IMR-90 (cell line): ENCODE data around the gene TULP3. TPM values are rescaled to one million over a fixed set of nuclear protein-coding genes. Genes with fewer than 3 reads are reported as not detected.

Source experiments
- ATAC-seq: fragments of 200-7000 bp; cut with Tn5 transposase; 2 replicates; pipeline ENCODE4 v1.9.1; 2020; ENCODE audit warnings: low read depth, mild to moderate bottlenecking, moderate library complexity
- BruUV-seq: library from RNA; stranded (reverse); fragments of 400-500 nt; replicated peaks from 2 replicates; lab custom pipeline; 2021; lab: Mats Ljungman, UMichigan
- CTCF ChIA-PET: fragments of 300-600 bp; formaldehyde crosslinking; extraction: SDS; loops from one replicate; lab custom pipeline; 2021; ENCODE audit warnings: antibody characterized with exemption; lab: Yijun Ruan, JAX
- POLR2A ChIA-PET: fragments of 300-600 bp; sonication (Branson Sonifier 250); formaldehyde crosslinking; loops from one replicate; lab custom pipeline; 2022; ENCODE audit warnings: antibody characterized with exemption; ENCODE audit not compliant: unreplicated experiment; lab: Charles Lee
- DNase-seq: peaks from one replicate; pipeline ENCODE4 v3.0.0; 2013
- H2AFZ ChIP-seq: replicated peaks from 2 replicates; pipeline ENCODE3; 2013; ENCODE audit warnings: low read length, mild to moderate bottlenecking; ENCODE audit not compliant: poor library complexity
- H2AK5ac ChIP-seq: 2 replicates; pipeline ENCODE4 v1.6.1; 2013; ENCODE audit warnings: low read depth, low read length, inconsistent platforms
- H2AK9ac ChIP-seq: replicated peaks from 2 replicates; pipeline ENCODE3; 2013; ENCODE audit warnings: mild to moderate bottlenecking, low read depth, low read length, moderate library complexity; ENCODE audit not compliant: poor library complexity
- H2BK120ac ChIP-seq: 2 replicates; pipeline ENCODE4 v1.6.1; 2013; ENCODE audit warnings: low read depth, low read length, inconsistent platforms
- H2BK15ac ChIP-seq: 3 replicates; pipeline ENCODE4 v1.6.1; 2013; ENCODE audit warnings: low read depth, low read length, inconsistent platforms
- H2BK20ac ChIP-seq: 2 replicates; pipeline ENCODE4 v1.6.1; 2013; ENCODE audit warnings: low read depth, mild to moderate bottlenecking, inconsistent platforms, low read length, moderate library complexity
- H2BK5ac ChIP-seq: 2 replicates; pipeline ENCODE4 v1.6.1; 2013; ENCODE audit warnings: mild to moderate bottlenecking, low read depth, low read length, inconsistent platforms; ENCODE audit not compliant: poor library complexity, severe bottlenecking
- H3K14ac ChIP-seq: replicated peaks from 2 replicates; pipeline ENCODE4 v1.6.1; 2013; ENCODE audit warnings: low read depth, low read length, inconsistent platforms
- H3K18ac ChIP-seq: 2 replicates; pipeline ENCODE4 v1.6.1; 2013; ENCODE audit warnings: low read depth, low read length, control low read depth
- H3K23ac ChIP-seq: 2 replicates; pipeline ENCODE4 v1.6.1; 2013; ENCODE audit warnings: low read depth, low read length, inconsistent platforms
- H3K27ac ChIP-seq: 2 replicates; pipeline ENCODE4 v1.5.1; 2013; ENCODE audit warnings: mild to moderate bottlenecking, control low read depth, low read length; ENCODE audit not compliant: insufficient read depth
- H3K27me3 ChIP-seq: 2 replicates; pipeline ENCODE4 v1.6.1; 2013; ENCODE audit warnings: low read length; ENCODE audit not compliant: control insufficient read depth, insufficient read depth
- H3K36me3 ChIP-seq: 2 replicates; pipeline ENCODE4 v1.6.1; 2013; ENCODE audit warnings: low read length, mixed read lengths; ENCODE audit not compliant: control insufficient read depth, insufficient read depth
- H3K4ac ChIP-seq: 2 replicates; pipeline ENCODE4 v1.6.1; 2013; ENCODE audit warnings: low read depth, low read length, inconsistent platforms
- H3K4me1 ChIP-seq: 2 replicates; pipeline ENCODE4 v1.6.1; 2013; ENCODE audit warnings: low read length, mixed read lengths; ENCODE audit not compliant: control insufficient read depth, insufficient read depth
- H3K4me2 ChIP-seq: 2 replicates; pipeline ENCODE4 v1.6.1; 2013; ENCODE audit warnings: low read depth, mild to moderate bottlenecking, control low read depth, low read length, moderate library complexity
- H3K4me3 ChIP-seq: 2 replicates; pipeline ENCODE4 v1.5.1; 2013; ENCODE audit warnings: low read depth, mild to moderate bottlenecking, control low read depth, low read length, moderate library complexity; ENCODE audit not compliant: insufficient read depth
- H3K56ac ChIP-seq: 2 replicates; pipeline ENCODE4 v1.6.1; 2013; ENCODE audit warnings: low read length, inconsistent platforms; ENCODE audit not compliant: insufficient read depth; ENCODE audit errors: extremely low read depth
- H3K79me1 ChIP-seq, 2 experiments: 2 replicates each; pipeline ENCODE4 v1.6.1; 2013; ENCODE audit warnings: low read length in 2 of 2, inconsistent platforms in 1 of 2, low read depth in 1 of 2
- H3K9ac ChIP-seq: 2 replicates; pipeline ENCODE4 v1.6.1; 2013; ENCODE audit warnings: low read depth, low read length, control low read depth
- H3K9me1 ChIP-seq: 2 replicates; pipeline ENCODE4 v1.6.1; 2013; ENCODE audit warnings: low read length, inconsistent platforms; ENCODE audit not compliant: insufficient read depth
- H3K9me3 ChIP-seq: 2 replicates; pipeline ENCODE4 v1.6.1; 2013; ENCODE audit warnings: low read length; ENCODE audit not compliant: control insufficient read depth, insufficient read depth
- H4K20me1 ChIP-seq: 2 replicates; pipeline ENCODE4 v1.6.1; 2013; ENCODE audit warnings: low read length, inconsistent platforms; ENCODE audit not compliant: insufficient read depth
- H4K5ac ChIP-seq: 2 replicates; pipeline ENCODE4 v1.6.1; 2013; ENCODE audit warnings: mild to moderate bottlenecking, low read depth, low read length, control low read depth
- H4K8ac ChIP-seq, 2 experiments: 2 replicates each; pipeline ENCODE4 v1.6.1; 2013; ENCODE audit warnings: low read depth in 2 of 2, low read length in 2 of 2, control low read depth in 1 of 2, inconsistent platforms in 1 of 2
- H4K91ac ChIP-seq: 2 replicates; pipeline ENCODE4 v1.6.1; 2013; ENCODE audit warnings: low read depth, low read length, inconsistent platforms; ENCODE audit not compliant: insufficient read depth
- MAZ ChIP-seq: IDR thresholded peaks from 2 replicates; pipeline ENCODE4 v1.6.1; 2012; ENCODE audit warnings: low read depth, mild to moderate bottlenecking, low read length, improper control_type of control experiment, moderate library complexity, borderline replicate concordance
- RAD21 ChIP-seq: IDR thresholded peaks from 2 replicates; pipeline ENCODE4 v1.6.1; 2012; ENCODE audit warnings: low read length, improper control_type of control experiment
- RCOR1 ChIP-seq: IDR thresholded peaks from 2 replicates; pipeline ENCODE4 v1.6.1; 2012; ENCODE audit warnings: mild to moderate bottlenecking, low read length, improper control_type of control experiment; ENCODE audit not compliant: insufficient replicate concordance
- WGBS, 2 experiments: methylation state at CpG; one replicate each; pipeline versions ENCODE4 v1.1.5 to v1.1.7; 2013; ENCODE audit warnings: missing lambda C conversion rate in 2 of 2; ENCODE audit not compliant: insufficient read length in 1 of 2; ENCODE audit errors: extremely low coverage in 2 of 2; 5-methylcytosine and 5-hydroxymethylcytosine counted together
- dilution Hi-C: fragments of 300-500 bp; cut with HindIII; formaldehyde crosslinking; loops from one replicate; pipeline ENCODE4 v1.14.3; 2018; ENCODE audit warnings: low sequenced_read_pairs; ENCODE audit not compliant: unreplicated experiment
- in situ Hi-C: fragments of 300-500 bp; cut with MboI; formaldehyde crosslinking; loops from 3 replicates; pipeline ENCODE4 v1.14.3; 2019; ENCODE audit warnings: low sequenced_read_pairs, inconsistent platforms, mixed read lengths
- intact Hi-C: fragments of 100-400 bp; cut with micrococcal nuclease; formaldehyde crosslinking; loops from 2 replicates; pipeline ENCODE4 v1.10.0; 2022
- polyA plus RNA-seq, 3 experiments: library from polyadenylated mRNA; depleted of rRNA; stranded (reverse); fragments of >200 nt; gene quantifications; 2 replicates each; pipeline ENCODE4 v1.2.3, GENCODE V29; 2012; ENCODE audit warnings: low replicate concordance in 1 of 3
- total RNA-seq: library from RNA; depleted of rRNA; stranded (reverse); fragments of >200 nt; gene quantifications from 2 replicates; pipeline ENCODE4 v1.2.3, GENCODE V29; 2012
- TF ChIP-seq, protein P1 (sequence below): fragments of 150-350 bp; IDR thresholded peaks from 2 replicates; pipeline ENCODE4 v1.6.1; 2016; ENCODE audit warnings: low read depth, mild to moderate bottlenecking, low read length, moderate library complexity, borderline replicate concordance

Gene TULP3
- total and polyA plus RNA-seq, 2 of the 4 experiments (the other 2 are of a cell fraction), result 35.2 to 35.5 TPM

DNA sequence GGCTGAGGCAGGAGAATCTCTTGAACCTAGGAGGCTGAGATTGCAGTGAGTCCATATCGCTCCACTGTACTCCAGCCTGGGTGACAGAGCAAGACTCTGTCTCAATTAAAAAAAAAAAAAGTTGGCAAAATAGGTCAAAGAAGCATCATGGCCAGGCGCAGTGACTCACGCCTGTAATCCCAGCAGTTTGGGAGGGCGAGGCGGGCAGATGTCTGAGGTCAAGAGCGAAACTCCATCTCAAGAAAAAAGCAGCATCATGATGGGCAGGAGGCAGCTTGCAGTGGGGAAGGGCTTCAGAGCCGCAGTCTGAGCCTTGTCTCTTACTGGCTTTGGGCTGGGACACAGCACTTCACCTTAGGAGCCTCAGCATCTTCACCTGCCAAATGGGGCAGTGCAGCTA lies 89.9 kb downstream of the TULP3 start:
- 60% methylated on average over 1 of the region's 7 CpGs; no CpG with 5 or more reads in 1 of the 2 experiments for WGBS, 2 experiments
- no peak overlapping the region for H4K5ac ChIP-seq
- BruUV-seq, result no TSS peak
- peaks cover 18% of the 10 kb centered on the region for H4K20me1 ChIP-seq
- no peak overlapping the region for H3K23ac ChIP-seq
- TF ChIP-seq MAZ (no peak), RCOR1 (no peak), RAD21 (no peak)
- TF ChIP-seq, protein P1, sequence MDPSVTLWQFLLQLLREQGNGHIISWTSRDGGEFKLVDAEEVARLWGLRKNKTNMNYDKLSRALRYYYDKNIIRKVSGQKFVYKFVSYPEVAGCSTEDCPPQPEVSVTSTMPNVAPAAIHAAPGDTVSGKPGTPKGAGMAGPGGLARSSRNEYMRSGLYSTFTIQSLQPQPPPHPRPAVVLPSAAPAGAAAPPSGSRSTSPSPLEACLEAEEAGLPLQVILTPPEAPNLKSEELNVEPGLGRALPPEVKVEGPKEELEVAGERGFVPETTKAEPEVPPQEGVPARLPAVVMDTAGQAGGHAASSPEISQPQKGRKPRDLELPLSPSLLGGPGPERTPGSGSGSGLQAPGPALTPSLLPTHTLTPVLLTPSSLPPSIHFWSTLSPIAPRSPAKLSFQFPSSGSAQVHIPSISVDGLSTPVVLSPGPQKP, result no peak
- no peaks in the 10 kb centered on the region for H3K9me3 ChIP-seq
- ChIA-PET POLR2A (no interaction called here), CTCF (no interaction called here)
- no peak overlapping the region for H2BK15ac ChIP-seq
- no peak overlapping the region for H3K27ac ChIP-seq
- H3K9me1 ChIP-seq, result peaks cover 10% of the 10 kb centered on the region; the same call in 1 of the 2 replicates
- H3K9ac ChIP-seq, result no peak overlapping the region
- H2BK120ac ChIP-seq, result no peak overlapping the region
- ATAC-seq (no peak), DNase-seq (no peak)
- intact Hi-C loops, result no loop called here
- no peak overlapping the region for H3K4me3 ChIP-seq
- no peak overlapping the region for H3K4ac ChIP-seq
- H3K27me3 ChIP-seq, result no peaks in the 10 kb centered on the region
- peaks cover 6% of the 10 kb centered on the region for H3K36me3 ChIP-seq
- dilution Hi-C loops, result no loop called here
- no peak overlapping the region for H3K14ac ChIP-seq
- H3K4me1 ChIP-seq, result peaks cover 2% of the 10 kb centered on the region; the same call in 1 of the 2 replicates
- H4K91ac ChIP-seq, result no peak overlapping the region
- no peak overlapping the region for H2AK5ac ChIP-seq
- no peak overlapping the region for H3K18ac ChIP-seq
- H3K4me2 ChIP-seq, result no peak overlapping the region
- in situ Hi-C loops, result no loop called here
- H2BK20ac ChIP-seq, result no peak overlapping the region
- peaks cover 13 to 53% of the 10 kb centered on the region in 2 experiments; a peak in 3 of 4 replicates for H3K79me1 ChIP-seq
- H2AFZ ChIP-seq, result no peak overlapping the region
- no peak overlapping the region for H2BK5ac ChIP-seq
- H4K8ac ChIP-seq, result no peak overlapping the region
- H2AK9ac ChIP-seq, result no peak overlapping the region
- no peak overlapping the region for H3K56ac ChIP-seq
